Right cardiac atrium (tissue), 5 donors: ENCODE data around the gene CMTM7. TPM values are rescaled to one million over a fixed set of nuclear protein-coding genes. Genes with fewer than 3 reads are reported as not detected.
"Not testable (repeated sequence)": the region's sequence is repeated elsewhere in the genome, so short reads cannot be mapped to it uniquely, and the experiment has no call there.

ENCODE experiments used
- ATAC-seq, 2 donors: fragments of 200-7000 bp; cut with Tn5 transposase; one replicate each; pipeline versions ENCODE4 v1.8.0 to v1.9.1; 2020; ENCODE audit warnings: moderate library complexity in 2 of 2, mild to moderate bottlenecking in 1 of 2
- DNase-seq, 3 donors: peaks; one replicate each; pipeline ENCODE4 v3.0.0-alpha.2; 2020
- H3K27ac ChIP-seq: one replicate; pipeline ENCODE4 v1.5.1; 2013; ENCODE audit warnings: mild to moderate bottlenecking, low read length, control low read depth, moderate library complexity
- H3K27me3 ChIP-seq: one replicate; pipeline ENCODE4 v1.6.1; 2013; ENCODE audit not compliant: control insufficient read depth, insufficient read depth
- H3K4me1 ChIP-seq: one replicate; pipeline ENCODE4 v1.6.1; 2013; ENCODE audit warnings: low read length; ENCODE audit not compliant: control insufficient read depth, insufficient read depth
- H3K4me3 ChIP-seq: one replicate; pipeline ENCODE4 v1.5.1; 2013; ENCODE audit warnings: low read length, control low read depth
- H3K9me3 ChIP-seq: one replicate; pipeline ENCODE4 v1.6.1; 2013; ENCODE audit warnings: low read length; ENCODE audit not compliant: control insufficient read depth
- WGBS: extraction: QIAGEN DNeasy Blood & Tissue Kit; methylation state at CpG from one replicate; pipeline ENCODE4 v1.1.7; 2013; 5-methylcytosine and 5-hydroxymethylcytosine counted together
- intact Hi-C, 4 donors: fragments of 100-400 bp; cut with DNase I; formaldehyde crosslinking; loops; one replicate each; pipeline versions ENCODE4 v1.11.0 to v1.14.0; 2022 to 2023
- polyA plus RNA-seq: library from polyadenylated mRNA; stranded (reverse); fragments of 200-250 nt; gene quantifications from one replicate; pipeline ENCODE4 v1.2.3, GENCODE V29; 2013
- total RNA-seq, 4 donors: library from RNA; stranded (reverse); fragmentation: NEBNext Ultra II Directional; extraction: Animal tissue kit (Norgen Biotek cat#: 25700); gene quantifications; one replicate each; pipeline ENCODE4 v1.2.1, GENCODE V29; 2021
- donor health status: healthy with polysubstance abuse.
- donor health status: DM: no; HTN: yes; CAD: no.
- donor health status: DM: no; HTN: no; CAD: no.
- donor health status: DM: no; HTN: yes; CAD: no; lungs with severe emphysema.
- donor health status: DM: yes; HTN: yes; CAD: no.

Gene CMTM7
- total and polyA plus RNA-seq, 5 donors = 4.8 to 8.4 (median 6.7) TPM

DNA sequence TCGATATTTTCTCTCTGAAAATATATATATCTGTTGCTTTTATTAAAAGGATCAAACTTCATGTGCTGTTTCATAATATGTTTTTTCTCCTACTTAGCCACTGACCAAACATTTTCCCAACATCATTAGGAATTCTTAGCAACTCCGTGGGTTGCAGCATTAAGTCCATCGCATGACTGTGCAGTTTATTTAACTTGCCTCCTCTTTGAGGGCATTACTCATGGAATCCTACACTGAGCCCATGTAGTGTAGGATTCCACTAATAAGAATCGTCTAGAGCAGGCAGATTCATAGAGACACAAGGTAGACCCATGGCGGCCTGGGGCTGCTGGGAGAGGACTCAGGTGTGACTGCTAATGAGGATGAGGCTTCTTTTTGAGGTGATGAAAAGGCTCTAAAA is 61.7 kb downstream of the CMTM7 start:
- no peak overlapping the region for H3K4me3 ChIP-seq
- no peaks in the 10 kb centered on the region for H3K27me3 ChIP-seq
- no peak overlapping the region for H3K27ac ChIP-seq
- DNase-seq (no peak), ATAC-seq (no peak)
- H3K9me3 ChIP-seq = no peaks in the 10 kb centered on the region
- 95% methylated on average over 5 of the region's 5 CpGs for WGBS
- peaks cover 2% of the 10 kb centered on the region for H3K4me1 ChIP-seq
- intact Hi-C loops = loop anchor here in 1 of 4 donors (10.0 kb wide), 1 partner anchor 59 kb away; the partner anchor contains the start of gene CMTM7

DNA sequence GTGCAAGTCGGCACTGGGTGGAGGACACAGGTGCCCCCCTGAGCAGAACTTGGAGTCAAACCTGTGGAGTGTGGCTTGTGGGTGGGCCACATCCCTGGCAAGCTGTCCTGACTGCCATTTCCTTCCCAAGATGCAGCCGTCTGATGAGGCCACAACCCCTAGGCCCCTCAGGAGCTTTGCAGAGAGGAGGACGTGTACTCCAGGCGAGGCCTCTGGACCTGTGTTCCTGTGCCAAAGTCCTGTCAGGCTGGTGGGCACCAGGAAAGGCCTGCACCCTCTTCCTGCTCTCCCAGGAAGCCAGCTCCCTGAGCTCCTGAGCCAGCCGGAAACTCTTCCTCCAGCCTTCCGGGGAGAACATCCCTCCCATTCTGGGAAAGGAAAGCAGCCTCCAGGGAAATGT is 62.5 kb downstream of the CMTM7 start:
- Histone ChIP-seq H3K9me3 (no peaks in the 10 kb centered on the region), H3K4me3 (no peak overlapping the region), H3K27me3 (no peaks in the 10 kb centered on the region), H3K4me1 (peaks cover 2% of the 10 kb centered on the region), H3K27ac (no peak overlapping the region)
- DNase-seq (no peak), ATAC-seq (no peak)
- 72% methylated on average over 6 of the region's 6 CpGs for WGBS
- intact Hi-C loops = loop anchor here in 1 of 4 donors (10.0 kb wide), 1 partner anchor 59 kb away; the partner anchor contains the start of gene CMTM7

DNA sequence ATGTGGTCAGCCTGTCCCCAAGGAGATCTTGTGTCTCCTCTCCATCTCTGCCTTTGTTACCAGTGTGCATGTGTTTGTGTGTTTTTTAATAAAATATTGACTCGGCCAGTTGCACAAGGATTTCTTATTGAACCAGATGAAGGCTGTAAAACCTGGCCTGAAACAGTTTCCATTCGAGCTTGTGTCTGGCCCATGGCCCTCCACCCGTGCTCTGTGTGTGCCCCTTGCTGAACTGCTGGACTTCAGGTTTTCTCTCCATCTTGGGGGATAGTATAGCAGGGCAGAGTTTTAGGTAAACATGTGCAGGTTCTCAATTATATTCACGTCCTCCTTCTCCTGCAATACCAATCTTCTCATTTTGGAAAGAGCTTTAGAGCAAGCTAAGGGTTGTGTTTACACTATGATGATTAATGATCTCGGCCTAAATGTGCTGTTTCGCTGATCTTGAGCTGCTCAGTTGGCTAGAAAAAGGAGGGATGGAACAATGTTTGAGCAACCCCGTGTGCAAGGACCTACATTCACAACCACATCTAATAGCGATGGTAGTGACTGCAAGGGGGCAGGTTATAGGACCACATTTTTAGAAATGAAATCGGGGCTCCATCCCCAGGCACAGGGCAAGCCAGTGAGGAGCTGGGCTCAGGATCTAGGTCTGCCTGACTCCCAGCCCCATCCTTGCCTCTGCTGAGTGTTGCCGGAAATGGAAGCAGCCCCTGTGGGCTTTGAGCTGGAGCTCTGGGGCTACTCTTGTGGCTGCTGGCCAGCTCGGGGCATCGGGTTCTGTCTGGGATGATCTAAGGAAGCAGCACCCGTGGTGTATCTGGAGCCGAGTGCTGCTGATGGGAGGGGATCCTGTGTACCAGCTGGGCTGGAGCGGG is 63.3 kb downstream of the CMTM7 start:
- DNase-seq (no peak), ATAC-seq (no peak)
- intact Hi-C loops = loop anchor here in 1 of 4 donors (10.0 kb wide), 1 partner anchor 60 kb away; the partner anchor contains the start of gene CMTM7
- H3K27me3 ChIP-seq = no peaks in the 10 kb centered on the region
- H3K4me1 ChIP-seq = peaks cover 2% of the 10 kb centered on the region
- no peak overlapping the region for H3K27ac ChIP-seq
- 86% methylated on average over 15 of the region's 15 CpGs for whole genome bisulfite sequencing
- no peak overlapping the region for H3K4me3 ChIP-seq
- H3K9me3 ChIP-seq = no peaks in the 10 kb centered on the region

DNA sequence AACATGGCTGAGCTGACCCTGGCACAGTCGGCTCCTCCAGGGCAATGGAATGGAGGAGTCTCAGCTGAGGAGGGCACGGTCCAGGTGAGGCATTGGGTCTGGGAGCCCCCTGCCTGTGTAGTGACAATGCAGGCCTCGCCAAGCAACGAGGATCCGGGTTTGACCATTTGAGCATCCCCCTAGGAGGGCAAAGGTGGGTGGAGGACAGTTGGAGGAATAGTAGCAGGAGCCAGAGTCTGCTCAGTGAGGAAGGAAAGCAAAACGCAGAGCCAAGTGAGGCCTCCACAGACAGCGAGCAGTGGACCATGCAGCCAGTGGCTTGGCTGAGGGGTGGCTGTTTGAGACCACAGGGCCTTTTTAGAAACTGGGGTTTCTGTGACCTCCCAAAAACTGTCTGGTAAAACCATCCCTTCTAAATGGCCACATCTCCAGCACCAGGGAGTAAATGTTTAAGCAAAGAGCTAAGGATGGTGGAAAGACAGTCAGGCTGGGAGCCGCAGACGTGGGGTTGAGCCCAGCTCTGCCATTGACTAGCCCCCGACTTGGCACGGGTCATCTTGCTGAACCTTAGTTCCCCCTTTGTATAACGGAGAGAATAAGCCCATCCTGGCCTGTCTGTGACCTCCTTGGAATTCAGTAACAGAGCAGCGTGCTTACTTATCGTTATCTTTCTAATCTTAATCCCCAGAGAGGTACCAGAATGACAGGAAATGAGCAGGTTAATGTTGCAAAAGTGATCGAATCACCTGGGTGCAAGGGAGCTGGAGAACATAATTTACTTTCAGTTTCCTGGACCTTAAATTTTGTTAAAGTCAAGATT is 64.2 kb downstream of the CMTM7 start:
- Histone ChIP-seq H3K27ac (no peak overlapping the region), H3K4me3 (no peak overlapping the region), H3K4me1 (peaks cover 2% of the 10 kb centered on the region), H3K27me3 (no peaks in the 10 kb centered on the region), H3K9me3 (no peaks in the 10 kb centered on the region)
- WGBS = 87% methylated on average over 15 of the region's 15 CpGs
- intact Hi-C loops = loop anchor here in 1 of 4 donors (10.0 kb wide), 1 partner anchor 61 kb away; the partner anchor contains the start of gene CMTM7
- no peak for DNase-seq
- no peak for ATAC-seq

DNA sequence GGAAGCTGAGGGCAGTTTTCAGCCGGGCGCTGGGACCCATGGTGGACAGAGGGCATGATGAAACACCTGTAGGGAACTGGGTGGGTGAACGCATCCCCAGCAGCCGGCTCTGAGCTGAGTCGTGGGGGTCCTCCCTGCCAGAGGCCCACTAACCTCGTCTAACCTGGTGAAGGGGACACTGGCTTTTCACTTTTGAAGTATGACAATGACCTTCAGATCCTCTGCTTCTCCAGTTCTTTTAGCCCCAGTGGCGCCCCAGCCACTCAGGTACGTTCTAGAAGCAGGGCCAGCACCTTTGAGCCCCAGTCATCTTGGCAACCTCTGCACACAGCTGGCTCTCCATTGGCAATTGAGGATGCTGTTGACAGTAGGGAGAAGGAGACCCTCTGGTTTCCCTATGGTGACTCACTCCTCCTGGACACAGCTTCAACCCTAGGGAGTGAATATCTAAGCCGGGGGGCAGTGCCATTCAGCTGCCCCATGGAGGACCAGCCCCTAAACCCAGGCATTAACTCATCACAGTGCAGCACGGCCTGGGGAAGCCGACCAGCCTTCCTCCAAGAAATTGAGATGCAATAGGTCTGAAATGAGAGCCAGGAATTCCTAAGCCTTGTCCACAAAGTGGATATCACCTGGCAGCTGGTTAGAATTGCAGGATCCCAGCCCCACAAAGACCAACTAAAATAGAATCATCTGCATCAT is 64.9 kb downstream of the CMTM7 start:
- 88% methylated on average over 11 of the region's 11 CpGs for whole genome bisulfite sequencing
- Histone ChIP-seq H3K9me3 (no peaks in the 10 kb centered on the region), H3K4me1 (peaks cover 2% of the 10 kb centered on the region), H3K27me3 (no peaks in the 10 kb centered on the region), H3K4me3 (no peak overlapping the region), H3K27ac (no peak overlapping the region)
- intact Hi-C loops = loop anchor here in 1 of 4 donors (10.0 kb wide), 1 partner anchor 62 kb away; the partner anchor contains the start of gene CMTM7
- ATAC-seq (no peak), DNase-seq (no peak)

DNA sequence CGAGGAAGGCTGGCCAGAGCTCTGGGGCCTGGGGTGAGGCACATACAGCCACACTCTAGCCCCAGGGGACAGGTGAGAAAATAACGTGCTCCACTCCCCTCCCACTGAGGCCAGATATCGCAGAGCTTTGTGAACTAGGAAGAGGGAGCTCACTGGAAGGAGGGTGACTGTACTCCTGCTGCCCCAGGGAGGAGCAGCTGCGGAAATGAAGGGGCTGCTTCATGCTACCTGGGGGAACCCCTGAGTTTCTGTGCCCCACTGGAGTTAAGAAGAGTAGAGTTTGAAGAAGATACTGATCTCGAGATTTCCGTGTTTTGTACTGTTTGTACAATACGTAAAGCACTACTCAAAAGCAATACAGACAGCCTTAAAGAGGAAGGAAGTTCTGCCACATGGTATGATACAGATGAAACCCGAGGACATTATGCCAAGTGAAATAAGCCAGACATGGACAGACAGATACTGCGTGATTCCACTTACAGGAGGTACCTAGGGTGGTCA is 66.4 kb downstream of the CMTM7 start:
- ATAC-seq = peak; percentile 41 to 48
- Histone ChIP-seq H3K4me3 (no peak overlapping the region), H3K27me3 (no peaks in the 10 kb centered on the region), H3K9me3 (no peaks in the 10 kb centered on the region), H3K4me1 (peaks cover 2% of the 10 kb centered on the region), H3K27ac (no peak overlapping the region)
- WGBS = 56% methylated on average over 9 of the region's 9 CpGs
- intact Hi-C loops = loop anchor here in 1 of 4 donors (10.0 kb wide), 1 partner anchor 63 kb away; the partner anchor contains the start of gene CMTM7
- no peak for DNase-seq

DNA sequence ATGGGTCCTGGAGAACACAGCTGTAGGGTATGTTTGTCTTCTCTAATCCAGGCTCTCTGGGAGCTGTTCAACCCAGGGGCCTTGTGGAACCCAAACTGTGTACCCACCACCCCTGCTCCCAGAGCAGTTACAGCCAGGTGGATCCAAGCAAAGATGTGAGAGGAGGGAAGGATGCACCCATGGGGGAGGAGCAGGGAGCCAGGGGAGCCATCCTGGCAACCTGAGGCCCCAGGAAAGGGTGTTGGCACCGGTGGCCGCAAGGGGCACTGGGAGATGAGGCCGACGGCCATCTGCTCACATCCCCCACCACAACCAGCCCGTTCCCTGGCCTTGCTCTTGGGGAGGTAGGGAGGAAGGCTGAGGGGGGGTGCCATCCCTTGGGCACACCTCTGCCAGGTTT is 67.8 kb downstream of the CMTM7 start:
- no peak overlapping the region for H3K4me3 ChIP-seq
- intact Hi-C loops = loop anchor here in 1 of 4 donors (10.0 kb wide), 1 partner anchor 65 kb away; the partner anchor contains the start of gene CMTM7
- no peaks in the 10 kb centered on the region for H3K27me3 ChIP-seq
- no peak overlapping the region for H3K27ac ChIP-seq
- peak in 1 of 2 donors; percentile 27 for ATAC-seq
- WGBS = 94% methylated on average over 5 of the region's 5 CpGs
- DNase-seq = no peak
- H3K9me3 ChIP-seq = no peaks in the 10 kb centered on the region
- peaks cover 2% of the 10 kb centered on the region for H3K4me1 ChIP-seq

DNA sequence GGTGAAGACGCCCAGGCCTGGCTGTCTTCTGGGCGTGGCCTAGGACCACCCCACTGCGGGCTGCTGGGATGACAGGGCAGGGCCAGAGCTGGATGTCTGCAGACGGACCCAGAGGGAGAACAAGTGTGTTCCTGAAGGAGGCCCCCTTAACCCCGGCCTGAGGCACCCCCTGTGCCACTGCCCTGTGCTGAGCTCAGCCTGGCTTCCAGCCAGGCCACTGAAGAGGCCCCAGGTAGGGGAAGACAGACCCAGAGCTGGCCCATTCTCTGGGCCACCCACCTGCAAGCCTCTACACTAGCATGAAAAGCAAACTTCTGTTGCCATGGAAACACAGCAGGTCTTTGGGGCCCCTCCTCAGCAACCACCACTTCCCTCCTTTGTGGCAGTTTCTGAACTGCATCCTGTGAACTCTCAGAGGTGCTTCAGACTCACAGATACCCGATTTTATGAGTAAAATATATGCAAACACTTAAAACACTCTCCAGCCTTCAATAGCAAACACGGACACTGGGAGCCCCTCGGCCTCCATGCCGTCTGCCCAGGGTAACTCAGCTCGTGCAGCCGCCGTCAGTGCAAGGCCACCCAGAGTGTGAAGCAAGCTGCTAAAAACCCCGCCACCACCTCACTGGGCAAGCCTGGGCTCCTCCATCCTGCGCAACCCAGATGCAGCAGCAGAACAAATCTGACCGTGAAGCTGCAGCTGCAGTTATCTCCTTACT is 68.5 kb downstream of the CMTM7 start:
- DNase-seq (no peak), ATAC-seq (peak; percentile 47 to 51)
- H3K27me3 ChIP-seq = no peaks in the 10 kb centered on the region
- no peak overlapping the region for H3K4me3 ChIP-seq
- H3K27ac ChIP-seq = no peak overlapping the region
- no peaks in the 10 kb centered on the region for H3K9me3 ChIP-seq
- intact Hi-C loops = no loop called here
- H3K4me1 ChIP-seq = peaks cover 2% of the 10 kb centered on the region
- 72% methylated on average over 15 of the region's 15 CpGs for WGBS

DNA sequence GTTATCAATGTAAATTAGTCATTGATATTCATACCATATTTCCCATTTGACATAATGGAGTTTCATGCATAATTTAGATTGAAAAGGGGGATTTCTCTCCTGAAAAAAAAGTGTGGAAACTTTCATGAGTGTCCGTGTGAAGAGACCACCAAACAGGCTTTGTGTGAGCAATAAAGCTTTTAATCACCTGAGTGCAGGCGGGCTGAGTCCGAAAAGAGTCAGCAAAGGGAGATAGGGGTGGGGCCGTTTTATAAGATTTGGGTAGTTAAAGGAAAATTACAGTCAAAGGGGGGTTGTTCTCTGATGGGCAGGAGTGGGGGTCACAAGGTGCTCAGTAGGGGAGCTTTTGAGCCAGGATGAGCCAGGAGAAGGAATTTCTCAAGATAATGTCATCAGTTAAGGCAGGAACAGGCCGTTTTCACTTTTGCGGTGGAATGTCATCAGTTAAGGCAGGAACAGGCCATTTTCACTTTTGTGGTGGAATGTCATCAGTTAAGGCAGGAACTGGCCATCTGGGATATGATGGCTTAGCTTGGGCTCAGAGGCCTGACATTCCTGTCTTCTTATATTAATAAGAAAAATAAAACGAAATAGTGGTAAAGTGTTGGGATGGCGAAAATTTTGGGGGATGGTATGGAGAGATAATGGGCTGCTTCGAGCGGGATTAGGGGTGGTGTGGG is 69.3 kb downstream of the CMTM7 start:
- intact Hi-C loops, H3K27me3 ChIP-seq, H3K9me3 ChIP-seq, ATAC-seq, DNase-seq, H3K27ac ChIP-seq, H3K4me1 ChIP-seq, H3K4me3 ChIP-seq: not testable (repeated sequence)
- WGBS = 87% methylated on average over 10 of the region's 10 CpGs
